ENCODE data around the gene LTN1.
"Not testable (repeated sequence)": the region's sequence is repeated elsewhere in the genome, so short reads cannot be mapped to it uniquely, and the experiment has no call there.

The LTN1 gene

DNA sequence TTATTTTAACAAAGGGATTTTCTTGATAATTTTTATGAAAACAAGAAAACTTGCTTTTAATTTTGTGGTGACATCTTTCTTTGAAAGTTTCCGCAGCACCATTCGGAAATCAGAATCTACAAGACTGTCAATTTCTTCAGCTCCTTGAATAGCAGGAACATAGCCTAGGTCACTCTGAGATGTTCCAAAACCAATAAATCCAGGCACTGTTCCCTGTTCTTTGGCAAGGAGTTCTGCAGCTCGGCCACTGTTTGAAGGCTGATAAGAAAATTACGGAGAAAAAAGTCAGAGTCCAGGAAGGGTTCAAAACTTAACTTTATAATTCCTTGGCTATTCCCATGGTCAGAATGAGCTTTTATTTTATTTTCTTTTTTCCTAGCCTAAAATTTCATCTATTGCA, 6.0 kb downstream of the LTN1 start:
- DNase-seq: no peak

DNA sequence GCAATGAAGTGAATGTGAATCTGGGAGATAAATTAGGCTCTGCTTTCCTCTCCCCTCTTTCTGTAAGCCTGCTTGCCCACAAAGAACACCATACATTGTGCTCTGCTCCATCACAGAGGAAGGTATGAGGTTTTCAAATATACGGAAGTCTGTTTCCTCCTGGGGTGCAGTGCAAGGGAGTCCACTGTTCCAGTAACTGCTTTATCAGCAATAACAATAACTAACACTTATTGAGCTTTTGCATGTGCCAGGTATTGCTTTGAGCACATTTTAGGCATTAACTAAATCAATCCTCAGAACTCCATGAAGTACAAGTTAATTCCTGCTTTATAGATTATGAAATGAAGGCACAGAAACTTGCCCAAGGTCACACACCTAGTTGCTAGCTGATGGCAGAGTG, 10.0 kb downstream of the LTN1 start:
- DNase-seq: no peak

DNA sequence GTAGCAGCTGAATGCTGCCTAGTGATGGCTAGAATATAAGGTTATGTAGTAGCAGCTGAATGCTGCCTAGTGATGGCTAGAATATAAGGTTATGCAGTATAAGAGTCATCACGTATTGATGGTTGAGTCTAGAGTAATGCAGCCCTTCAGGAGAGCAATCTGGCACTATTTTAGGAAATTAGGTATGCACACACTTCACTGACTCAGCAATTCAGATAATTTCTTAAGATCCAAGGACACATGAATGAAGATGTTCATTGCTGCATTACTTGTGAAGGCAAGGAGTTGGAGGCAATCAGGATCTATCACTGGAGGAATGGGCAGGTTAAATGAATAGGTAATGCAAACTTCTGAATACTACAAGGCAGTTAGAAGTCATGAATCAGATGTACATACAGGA, 13.6 kb downstream of the LTN1 start:
- DNase-seq: no peak

DNA sequence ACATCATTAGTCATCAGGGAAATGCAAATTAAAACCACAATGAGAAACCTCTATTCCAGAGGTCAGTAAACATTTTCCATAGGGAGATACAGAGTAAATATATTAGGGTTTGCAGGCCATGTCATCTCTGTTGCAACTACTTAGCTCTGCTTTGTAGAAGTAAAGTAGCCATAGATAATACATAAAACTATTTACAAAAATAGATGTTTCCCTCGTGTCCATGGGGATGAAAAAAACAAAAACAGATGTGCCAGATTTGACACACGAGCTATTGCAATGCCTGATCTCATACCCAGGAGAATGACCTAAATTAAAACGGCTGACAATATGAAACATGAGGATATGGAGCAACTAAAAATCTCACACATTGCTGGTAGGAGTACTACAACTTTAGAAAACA, 17.3 kb downstream of the LTN1 start:
- no peak for DNase-seq

DNA sequence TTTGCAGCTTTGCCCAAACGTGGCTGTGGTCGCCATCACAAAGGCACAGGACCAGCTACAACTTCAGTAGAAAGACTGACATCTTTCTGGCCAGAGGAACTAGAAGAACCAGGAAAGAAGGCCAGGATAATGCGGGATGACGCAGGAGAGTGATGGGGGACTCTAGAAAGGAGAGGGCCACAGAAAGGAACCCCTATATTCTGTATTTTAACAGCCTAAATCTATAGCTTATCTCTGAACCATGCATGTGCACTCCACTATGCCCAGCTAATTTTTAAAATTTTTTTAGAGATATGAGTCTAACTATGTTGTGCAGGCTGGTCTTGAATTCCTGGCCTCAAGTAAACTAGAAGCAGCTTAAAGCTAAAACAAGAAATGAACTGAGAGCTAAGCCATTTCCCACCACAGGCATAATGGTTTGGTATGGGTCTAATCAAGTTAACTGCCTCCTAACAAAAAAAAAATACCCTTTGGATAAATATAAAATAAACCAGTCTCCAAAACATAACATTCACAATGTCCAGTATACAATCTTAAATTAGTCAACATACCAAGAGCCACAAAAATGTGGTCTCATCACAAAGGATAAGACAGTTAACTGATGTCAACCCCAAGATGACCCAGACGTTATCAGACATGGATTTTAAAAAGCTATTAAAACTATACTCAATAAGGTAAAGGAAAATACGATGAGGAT, 18.0 kb downstream of the LTN1 start:
- DNase-seq: no peak

DNA sequence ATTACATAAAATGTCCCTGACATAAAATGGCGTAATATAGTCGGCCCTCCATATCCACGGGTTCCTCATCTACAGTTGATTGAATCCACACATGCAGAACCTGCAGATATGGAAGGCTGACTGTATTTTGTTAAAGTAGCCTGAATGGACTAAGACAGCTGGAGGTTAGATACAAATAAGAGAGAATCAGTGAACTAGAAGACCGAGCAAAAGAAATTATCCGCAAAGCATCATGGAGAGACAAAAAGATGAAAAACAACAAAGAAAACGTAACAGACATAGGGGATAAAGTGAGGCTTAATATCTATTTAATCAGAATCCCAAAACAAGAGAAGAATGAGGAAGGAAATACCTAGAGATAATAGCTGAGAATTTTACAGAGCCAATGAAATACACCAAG, 20.3 kb downstream of the LTN1 start:
- DNase-seq: no peak

DNA sequence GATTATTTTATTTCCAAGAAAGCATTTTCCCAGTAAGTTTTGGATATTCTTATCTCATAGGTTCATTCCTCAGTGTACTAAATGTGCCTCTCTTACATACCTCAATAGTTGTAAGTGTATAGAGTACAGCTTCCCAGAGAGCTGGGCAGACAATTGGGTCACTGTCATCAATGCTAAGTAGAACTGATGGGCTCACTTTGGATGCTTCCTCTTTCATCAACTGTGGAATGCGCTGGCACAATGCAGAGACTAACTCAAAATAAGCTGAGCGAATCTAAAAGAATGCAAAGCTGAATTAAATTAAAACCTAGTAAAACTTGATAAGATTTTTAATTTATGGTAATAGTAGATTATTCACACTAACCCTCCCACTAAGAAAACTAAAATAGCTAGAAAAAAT, 21.5 kb downstream of the LTN1 start:
- no peak for DNase-seq

DNA sequence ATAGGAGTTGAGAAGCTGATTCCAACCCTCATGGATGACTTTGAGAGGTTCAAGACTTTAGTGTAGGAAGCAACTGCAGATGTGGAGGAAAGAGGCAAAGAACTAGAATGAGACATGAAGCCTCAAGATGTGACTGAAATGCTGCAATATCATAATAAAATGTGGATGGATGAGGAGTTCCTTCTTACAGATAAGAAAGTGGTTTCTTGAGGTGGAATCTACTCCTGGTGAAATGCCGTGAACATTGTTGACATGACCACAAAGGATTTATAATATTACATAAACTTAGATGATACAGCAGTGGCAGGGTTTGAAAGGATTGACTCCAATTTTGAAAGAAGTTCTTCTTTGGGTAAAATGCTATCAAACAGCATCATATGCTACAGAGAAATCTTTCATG, 28.8 kb downstream of the LTN1 start:
- no peak for DNase-seq

DNA sequence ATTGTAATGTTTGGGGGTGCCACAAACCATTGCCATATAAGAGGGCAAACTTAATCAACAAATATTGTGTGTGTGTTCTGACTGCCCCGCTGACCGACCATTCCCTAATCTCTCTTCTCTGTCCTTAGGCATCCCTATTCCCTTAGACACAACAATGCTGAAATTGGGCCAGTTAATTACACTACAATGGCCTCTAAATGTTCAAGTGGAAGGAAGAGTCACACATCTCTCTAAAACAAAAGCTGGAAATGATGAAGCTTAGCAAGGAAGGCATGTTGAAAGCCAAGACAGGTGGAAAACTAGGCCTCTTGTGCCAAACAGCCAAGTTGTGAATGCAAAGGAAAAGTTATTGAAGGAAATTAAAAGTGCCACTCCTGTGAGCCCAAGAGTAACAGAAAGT, 30.2 kb downstream of the LTN1 start:
- DNase-seq: no peak

DNA sequence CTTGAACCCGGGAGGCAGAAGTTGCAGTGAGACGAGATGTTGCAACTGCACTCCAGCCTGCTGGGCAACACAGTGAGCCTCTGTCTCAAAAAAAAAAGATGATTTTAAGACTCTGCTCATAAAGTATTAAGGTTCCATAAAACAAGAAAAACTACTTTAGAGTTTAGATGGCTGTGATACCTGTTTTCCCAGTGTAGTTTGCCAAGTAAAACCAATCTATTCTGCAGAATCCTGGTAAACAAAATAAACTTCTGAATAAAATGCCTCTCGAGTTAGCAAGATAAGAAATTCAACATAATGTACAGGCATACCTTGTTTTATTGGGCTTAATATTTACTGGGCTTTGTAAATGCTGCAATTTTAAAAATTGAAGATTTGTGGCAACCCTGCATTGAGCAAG, 30.8 kb downstream of the LTN1 start:
- no peak for DNase-seq

DNA sequence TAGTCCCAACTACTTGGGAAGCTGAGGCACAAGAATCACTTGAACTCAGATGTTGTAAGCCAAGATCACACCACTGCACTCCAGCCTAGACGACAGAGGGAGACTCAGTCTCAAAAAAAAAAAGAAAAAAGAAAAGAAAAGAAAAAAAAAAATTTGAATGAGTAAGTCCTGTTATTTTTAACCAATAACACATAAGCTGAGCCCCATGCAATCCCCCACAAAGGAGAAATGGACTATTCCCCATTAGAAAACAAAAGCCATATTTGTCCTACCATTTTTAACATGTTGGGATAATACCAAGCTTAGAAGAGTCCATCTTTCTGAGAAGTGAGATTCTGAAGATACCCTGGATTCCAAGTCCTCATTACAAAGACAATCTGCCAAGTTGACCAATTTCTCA, 32.4 kb downstream of the LTN1 start:
- no peak for DNase-seq

DNA sequence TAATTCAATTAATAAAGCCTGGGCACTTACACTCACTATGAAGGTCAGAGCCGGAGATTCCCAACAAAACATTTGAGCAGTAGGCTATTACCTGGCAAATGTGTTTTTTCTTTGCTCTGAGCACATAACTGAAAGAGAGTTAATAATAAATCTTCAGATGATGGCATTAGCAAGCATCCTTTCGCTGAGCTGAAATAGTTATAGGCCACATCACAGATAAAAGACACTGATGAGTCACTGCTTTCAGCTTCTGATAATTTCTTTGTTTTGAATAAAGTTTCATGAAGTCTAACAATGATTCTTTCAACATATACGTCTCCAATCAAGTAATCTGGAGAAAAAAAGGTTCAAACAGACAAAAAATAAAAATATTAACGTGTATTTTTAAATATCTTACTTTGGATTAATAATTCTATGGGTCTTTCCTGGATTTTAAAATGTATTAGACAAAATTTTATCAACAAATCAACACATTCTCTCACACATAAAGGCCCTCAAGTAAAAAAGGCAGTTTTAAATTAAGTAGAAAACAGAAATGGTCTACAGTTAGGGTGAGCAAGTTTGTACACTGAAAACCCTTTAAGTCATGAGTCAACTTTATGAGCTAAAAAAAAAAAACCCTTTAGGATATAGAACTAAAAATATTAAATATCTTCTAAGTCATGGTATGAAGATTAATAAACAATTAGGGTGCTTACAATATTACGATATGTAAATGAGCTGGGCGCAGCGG, 33.1 kb downstream of the LTN1 start:
- no peak for DNase-seq

DNA sequence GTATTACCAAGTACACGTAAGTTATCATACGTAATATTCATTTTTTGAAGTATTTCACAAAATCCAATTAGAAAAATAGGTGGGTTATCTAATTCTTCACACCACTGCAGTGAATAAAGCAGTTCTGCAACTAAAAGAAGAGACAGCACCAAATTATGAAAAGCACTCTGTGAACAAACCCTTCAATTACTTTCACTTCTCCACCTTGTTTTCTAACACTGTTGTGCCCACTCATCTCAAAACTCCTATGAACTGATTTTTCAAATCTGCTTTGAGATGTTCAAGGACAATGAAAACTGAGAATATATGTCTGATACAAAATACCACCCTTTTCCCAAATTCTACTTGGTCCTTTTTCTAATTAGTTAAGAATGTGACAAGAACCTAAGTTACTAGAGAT, 39.4 kb downstream of the LTN1 start:
- DNase-seq: no peak

DNA sequence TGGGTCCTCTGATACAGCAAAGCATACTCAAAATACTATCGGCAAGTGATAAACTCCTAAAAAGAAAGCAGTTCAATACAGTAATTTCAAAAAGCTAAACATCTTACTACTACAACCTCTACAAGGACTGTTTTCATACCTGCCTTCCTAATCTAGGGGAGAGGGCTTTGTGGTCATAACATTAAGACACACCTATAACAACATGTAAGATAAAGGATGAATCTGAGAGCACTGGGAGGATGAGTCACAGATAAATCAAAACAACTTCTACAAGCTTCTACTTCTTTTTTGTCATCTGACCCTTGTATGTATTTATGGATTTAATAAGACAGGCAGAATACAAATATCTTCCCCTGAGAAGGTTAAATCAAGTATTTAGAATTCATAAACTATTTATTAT, 40.0 kb downstream of the LTN1 start:
- no peak for DNase-seq

DNA sequence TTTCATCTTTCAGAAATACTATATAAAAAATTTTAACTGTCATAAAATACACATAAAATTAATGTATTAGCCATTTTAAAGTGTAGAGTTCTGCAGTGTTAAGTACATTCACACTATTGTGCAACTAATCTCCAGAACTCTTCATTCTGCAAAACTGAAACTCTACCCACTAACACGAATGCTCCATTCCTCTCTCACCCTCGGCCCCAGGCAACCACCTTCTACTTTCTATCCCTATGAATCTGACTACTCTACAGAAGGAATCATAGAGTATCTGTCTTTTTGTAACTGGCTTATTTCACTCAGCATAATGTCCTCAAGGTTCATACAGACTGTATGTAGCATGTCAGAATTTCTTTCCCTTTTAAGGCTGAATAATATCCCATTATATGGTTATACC, 43.4 kb downstream of the LTN1 start:
- DNase-seq: no peak

DNA sequence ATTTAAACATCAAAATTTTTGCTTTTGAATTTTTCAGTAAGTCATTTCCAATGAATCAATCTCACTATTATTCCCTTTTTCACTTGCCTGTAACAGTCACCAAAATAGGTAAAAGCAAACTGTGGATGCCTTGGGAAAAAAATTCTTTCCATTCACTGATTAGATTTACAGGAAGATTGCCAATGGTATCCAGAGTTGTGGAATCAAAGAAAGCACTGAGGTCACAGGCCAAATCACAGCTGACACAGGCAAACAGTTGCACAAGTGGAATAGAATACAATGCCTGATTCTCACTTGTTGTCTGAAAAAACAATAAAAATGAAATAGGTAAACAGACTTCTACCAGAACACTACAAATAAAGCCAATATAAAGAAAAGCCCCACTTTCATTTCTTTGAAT, 48.4 kb downstream of the LTN1 start:
- no peak for DNase-seq

DNA sequence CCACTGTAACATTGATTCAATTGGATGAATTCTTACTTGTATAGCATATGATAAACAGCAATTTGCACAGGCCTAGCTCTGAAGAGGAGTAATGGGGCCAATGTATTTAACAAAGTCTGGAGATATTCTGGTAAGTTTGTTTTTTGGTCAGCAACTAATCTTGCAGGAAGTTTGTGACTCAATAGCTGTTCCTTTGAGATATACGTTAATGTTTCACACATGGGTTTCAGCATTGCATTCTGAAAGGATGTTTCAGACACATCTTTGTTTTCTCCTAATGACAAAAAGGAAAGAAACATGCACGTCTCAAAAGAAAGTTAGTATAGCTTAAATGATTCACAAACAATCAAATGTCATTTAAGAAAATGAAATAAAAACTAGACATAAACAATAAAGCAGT, 49.0 kb downstream of the LTN1 start:
- DNase-seq: no peak

DNA sequence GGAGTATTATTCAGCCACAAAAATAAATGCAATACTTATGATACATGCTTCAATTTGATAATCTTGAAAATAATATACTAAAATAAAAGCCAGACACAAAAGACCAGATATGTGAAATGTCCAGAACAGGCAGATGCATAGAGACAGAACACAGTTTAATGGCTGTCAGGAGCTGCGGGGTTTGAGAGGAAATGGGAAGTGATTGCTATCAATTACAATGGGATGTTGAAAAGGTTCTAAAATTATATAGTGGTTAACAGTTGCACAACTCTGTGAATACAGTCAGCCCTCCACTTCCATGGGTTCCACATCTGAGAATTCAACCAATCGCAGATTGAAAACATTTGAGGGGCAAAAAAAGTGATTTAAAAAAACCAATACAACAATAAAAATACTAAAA, 54.0 kb downstream of the LTN1 start:
- DNase-seq: no peak

DNA sequence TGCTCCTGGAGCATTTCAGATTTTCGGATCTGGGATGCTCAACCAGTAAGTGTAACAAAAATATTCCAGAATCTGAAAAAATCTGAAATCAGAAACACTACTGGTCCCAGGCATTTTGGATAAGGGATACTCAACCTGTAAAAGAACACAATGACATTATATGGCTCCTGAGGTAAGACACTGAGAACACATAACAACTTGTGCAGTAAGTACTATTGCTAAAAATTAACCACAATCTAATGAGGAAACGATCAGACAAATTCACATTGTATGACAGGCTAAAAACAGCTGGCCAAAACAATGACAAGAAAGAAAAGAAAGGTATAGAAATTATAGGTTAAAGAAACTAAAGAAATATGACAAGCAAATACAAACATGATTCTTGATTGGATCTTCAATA, 54.9 kb downstream of the LTN1 start:
- no peak for DNase-seq

DNA sequence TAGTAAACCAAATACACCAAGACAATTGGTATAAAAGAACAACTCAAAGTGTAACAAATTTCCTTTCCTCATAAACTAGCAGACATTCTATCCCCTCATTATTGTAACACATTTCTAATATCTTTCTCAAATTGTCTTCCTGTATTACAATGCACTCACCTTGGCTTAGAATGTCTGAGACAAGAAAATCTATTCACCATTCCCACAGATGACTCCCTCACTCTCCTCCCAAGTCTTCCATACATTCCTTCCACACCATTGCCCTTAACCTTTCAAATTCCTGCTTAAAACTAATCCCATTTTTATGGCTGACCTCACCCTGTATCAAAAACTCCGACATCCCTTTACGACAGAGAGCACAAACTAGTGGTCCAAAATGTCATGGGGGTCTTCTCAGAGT, 56.0 kb downstream of the LTN1 start:
- DNase-seq: no peak

DNA sequence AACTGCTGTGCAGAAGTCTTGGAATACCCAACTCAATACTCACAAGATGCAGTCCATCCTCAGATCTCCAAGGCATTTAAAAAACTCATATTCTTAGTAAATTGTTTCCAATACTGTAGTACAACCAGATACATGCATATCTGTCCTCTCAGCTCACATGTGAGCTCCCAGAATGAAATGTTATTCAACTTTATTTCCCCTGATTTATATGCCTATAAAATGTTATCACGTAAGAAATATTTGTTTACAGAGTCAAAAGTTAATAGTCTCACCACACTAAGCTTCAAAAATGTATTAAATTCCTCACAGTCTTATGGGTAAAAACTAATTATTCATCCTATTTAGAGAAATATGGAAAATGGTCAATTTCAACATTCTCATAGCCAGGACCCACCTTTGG, 56.6 kb downstream of the LTN1 start:
- DNase-seq: no peak

DNA sequence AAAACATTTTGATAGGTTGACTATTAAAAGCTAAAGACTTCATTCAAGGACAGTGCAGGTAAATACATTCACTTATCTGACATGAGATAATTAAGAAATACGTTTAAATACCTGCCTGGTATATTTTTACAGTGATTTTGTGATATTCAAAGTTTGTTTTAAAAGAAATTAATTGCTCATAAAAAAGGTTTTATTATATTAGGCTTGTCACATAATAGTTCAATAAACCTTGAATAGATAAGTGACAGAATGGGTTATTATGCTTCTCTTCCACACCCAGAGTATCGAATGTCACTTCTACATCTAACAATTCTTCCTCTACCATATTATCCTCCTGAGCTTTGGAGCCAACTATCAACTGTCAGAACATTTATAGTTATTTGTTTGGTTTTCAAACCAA, 60.0 kb downstream of the LTN1 start:
- no peak for DNase-seq

DNA sequence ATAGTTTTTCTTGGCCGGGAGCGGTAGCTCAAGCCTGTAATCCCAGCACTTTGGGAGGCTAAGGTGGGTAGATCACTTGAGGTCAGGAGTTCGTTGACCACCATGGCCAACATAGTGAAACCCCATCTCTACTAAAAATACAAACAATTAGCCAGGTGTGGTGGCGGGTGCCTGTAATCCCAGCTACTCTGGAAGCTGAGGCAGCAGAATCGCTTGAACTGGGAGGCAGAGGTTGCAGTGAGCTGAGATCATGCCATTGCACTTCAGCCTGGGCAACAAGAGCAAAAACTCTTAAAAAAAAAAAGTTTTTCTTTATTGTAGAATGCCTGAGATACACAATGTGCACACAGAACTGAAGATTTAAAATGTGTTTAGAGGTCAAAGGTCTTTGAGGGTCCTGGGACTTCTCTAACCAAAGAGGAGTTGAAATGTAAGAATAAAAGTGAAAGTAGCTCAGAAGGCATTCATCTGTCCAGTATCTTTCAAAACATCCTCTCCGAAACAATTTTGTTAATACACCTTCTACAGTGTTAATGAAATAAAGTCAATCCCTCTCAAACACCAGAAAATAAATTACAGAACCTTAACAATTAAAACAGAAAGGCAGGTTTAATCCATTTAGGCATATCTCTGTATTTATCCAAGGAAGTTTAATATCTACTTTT, 60.8 kb downstream of the LTN1 start:
- DNase-seq: not testable (repeated sequence)
